Upper lobe of left lung (tissue), 4 donors: ENCODE results near the gene CHRM4.
A peak's percentile ranks its signal among the peaks of the same experiment; 100 is the strongest.

Source experiments
- POLR2A ChIP-seq, 4 donors: fragments of 450-650 bp; IDR thresholded peaks; one replicate each; pipeline ENCODE4 v1.5.1; 2016 to 2017; ENCODE audit warnings: antibody characterized with exemption in 4 of 4, mild to moderate bottlenecking in 2 of 4
- POLR2AphosphoS5 ChIP-seq, 2 donors: sonication (generic); formaldehyde crosslinking; IDR thresholded peaks; one replicate each; pipeline ENCODE4 v1.5.1; 2017; ENCODE audit warnings: antibody characterized with exemption in 2 of 2
- TF ChIP-seq, protein P1 (sequence below), 6 experiments: fragments of 450-650 bp in 4 of 6; fragments of 200-600 bp in 2 of 6; sonication (generic) in 2 of 6; IDR thresholded peaks; one replicate each; pipeline ENCODE4 v1.5.1; 2016 to 2019; ENCODE audit warnings: antibody characterized with exemption in 6 of 6

- TF ChIP-seq, protein P1, sequence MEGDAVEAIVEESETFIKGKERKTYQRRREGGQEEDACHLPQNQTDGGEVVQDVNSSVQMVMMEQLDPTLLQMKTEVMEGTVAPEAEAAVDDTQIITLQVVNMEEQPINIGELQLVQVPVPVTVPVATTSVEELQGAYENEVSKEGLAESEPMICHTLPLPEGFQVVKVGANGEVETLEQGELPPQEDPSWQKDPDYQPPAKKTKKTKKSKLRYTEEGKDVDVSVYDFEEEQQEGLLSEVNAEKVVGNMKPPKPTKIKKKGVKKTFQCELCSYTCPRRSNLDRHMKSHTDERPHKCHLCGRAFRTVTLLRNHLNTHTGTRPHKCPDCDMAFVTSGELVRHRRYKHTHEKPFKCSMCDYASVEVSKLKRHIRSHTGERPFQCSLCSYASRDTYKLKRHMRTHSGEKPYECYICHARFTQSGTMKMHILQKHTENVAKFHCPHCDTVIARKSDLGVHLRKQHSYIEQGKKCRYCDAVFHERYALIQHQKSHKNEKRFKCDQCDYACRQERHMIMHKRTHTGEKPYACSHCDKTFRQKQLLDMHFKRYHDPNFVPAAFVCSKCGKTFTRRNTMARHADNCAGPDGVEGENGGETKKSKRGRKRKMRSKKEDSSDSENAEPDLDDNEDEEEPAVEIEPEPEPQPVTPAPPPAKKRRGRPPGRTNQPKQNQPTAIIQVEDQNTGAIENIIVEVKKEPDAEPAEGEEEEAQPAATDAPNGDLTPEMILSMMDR (IDR thresholded peaks at IDR 0.05) = peak in 1 of 6 experiments; percentile 2
- no peak for TF ChIP-seq POLR2A (IDR thresholded peaks at IDR 0.05)
- TF ChIP-seq POLR2AphosphoS5 (IDR thresholded peaks at IDR 0.05) = no peak
Measured at GRCh38 chr11:46383404-46383758, 8.2 kb downstream of the CHRM4 start.
